SU-DHL-6 (cell line): Measurements from ENCODE around the gene NAV3.

ENCODE experiments used
- H2AFZ ChIP-seq: fragments of 200-600 bp; sonication (generic); 2 replicates; pipeline ENCODE4 v1.6.1; 2014; ENCODE audit warnings: low read depth, mild to moderate bottlenecking, moderate library complexity, mixed read lengths, antibody characterized with exemption, low read length; ENCODE audit not compliant: severe bottlenecking
- H3F3A ChIP-seq: fragments of 200-600 bp; shearing (Covaris generic); 2 replicates; pipeline ENCODE4 v1.6.0; 2016; ENCODE audit warnings: antibody characterized with exemption, mild to moderate bottlenecking; ENCODE audit not compliant: insufficient read depth
- H3K27ac ChIP-seq: fragments of 200-600 bp; sonication (generic); 2 replicates; pipeline ENCODE4 v1.5.1; 2016; ENCODE audit warnings: low read depth, mild to moderate bottlenecking, low read length, moderate library complexity, mixed read lengths
- H3K27me3 ChIP-seq: fragments of 200-600 bp; sonication (generic), shearing (Covaris generic); 2 replicates; pipeline ENCODE4 v1.6.0; 2014; ENCODE audit warnings: mild to moderate bottlenecking, low read length
- H3K36me3 ChIP-seq: fragments of 200-600 bp; sonication (generic); 2 replicates; pipeline ENCODE4 v1.6.1; 2014; ENCODE audit warnings: mild to moderate bottlenecking, low read length, mixed read lengths
- H3K4me2 ChIP-seq: fragments of 300-600, 200-600 bp; shearing (Covaris generic), sonication (generic); 2 replicates; pipeline ENCODE4 v1.6.0; 2014; ENCODE audit warnings: low read length, low read depth, mild to moderate bottlenecking; ENCODE audit not compliant: poor library complexity, severe bottlenecking
- H3K4me3 ChIP-seq: fragments of 200-600 bp; sonication (generic); 2 replicates; pipeline ENCODE4 v1.5.1; 2014; ENCODE audit warnings: antibody characterized with exemption, low read length, mild to moderate bottlenecking, mixed read lengths; ENCODE audit not compliant: insufficient read depth, poor library complexity, severe bottlenecking
- H3K79me2 ChIP-seq: fragments of 200-600 bp; sonication (generic); 2 replicates; pipeline ENCODE4 v1.6.1; 2014; ENCODE audit warnings: mild to moderate bottlenecking, low read length, moderate library complexity; ENCODE audit not compliant: insufficient read depth
- H3K9ac ChIP-seq: fragments of 200-600 bp; sonication (generic); 2 replicates; pipeline ENCODE4 v1.7.0; 2014; ENCODE audit warnings: mild to moderate bottlenecking, low read length
- H3K9me2 ChIP-seq: fragments of 200-600 bp; sonication (generic); replicated peaks from 2 replicates; pipeline ENCODE4 v1.6.1; 2014; ENCODE audit warnings: low read length; ENCODE audit not compliant: insufficient read depth
- H3K9me3 ChIP-seq: fragments of 200-600 bp; sonication (generic); 2 replicates; pipeline ENCODE4 v1.6.1; 2014; ENCODE audit warnings: low read length, mixed read lengths; ENCODE audit not compliant: insufficient read depth
- H4K20me1 ChIP-seq: fragments of 200-600 bp; sonication (generic); 2 replicates; pipeline ENCODE4 v1.6.1; 2014; ENCODE audit warnings: low read depth, mild to moderate bottlenecking, antibody characterized with exemption, low read length, moderate library complexity, mixed read lengths
- CTCF ChIP-seq: fragments of 200-600 bp; sonication (generic); IDR thresholded peaks from one replicate; pipeline ENCODE4 v1.5.1; 2017; ENCODE audit warnings: antibody characterized with exemption, mild to moderate bottlenecking, low read length, moderate library complexity; ENCODE audit not compliant: insufficient read depth, poor library complexity, severe bottlenecking
- EZH2phosphoT487 ChIP-seq: fragments of 200-600 bp; sonication (generic), shearing (Covaris generic); conservative IDR thresholded peaks from 2 replicates; pipeline ENCODE4 v1.6.1; 2018; ENCODE audit warnings: mild to moderate bottlenecking, antibody characterized with exemption, low read length, moderate library complexity, mixed read lengths

The NAV3 gene

GRCh38 chr12:77808534-77808933, 22.2 kb upstream of the NAV3 start:
- Histone ChIP-seq H3K4me3 (no peak overlapping the region), H3K9ac (no peak overlapping the region), H3K9me2 (no peaks in the 10 kb centered on the region), H3K27ac (no peak overlapping the region), H2AFZ (no peak overlapping the region), H3F3A (no peaks in the 10 kb centered on the region), H3K9me3 (no peaks in the 10 kb centered on the region), H3K27me3 (no peaks in the 10 kb centered on the region), H3K4me2 (no peak overlapping the region), H3K79me2 (no peaks in the 10 kb centered on the region), H3K36me3 (no peaks in the 10 kb centered on the region), H4K20me1 (no peaks in the 10 kb centered on the region)
- TF ChIP-seq EZH2phosphoT487, result no peak
- no peak for TF ChIP-seq CTCF

- H4K20me1 ChIP-seq, result no peaks in the 10 kb centered on the region
- no peak overlapping the region for H3K4me2 ChIP-seq
- H3K79me2 ChIP-seq, result no peaks in the 10 kb centered on the region
- TF ChIP-seq CTCF (no peak), EZH2phosphoT487 (no peak)
- H3F3A ChIP-seq, result no peaks in the 10 kb centered on the region
- no peak overlapping the region for H3K9ac ChIP-seq
- no peaks in the 10 kb centered on the region for H3K9me3 ChIP-seq
- no peak overlapping the region for H3K4me3 ChIP-seq
- H2AFZ ChIP-seq, result no peak overlapping the region
- H3K27me3 ChIP-seq, result no peaks in the 10 kb centered on the region
- H3K36me3 ChIP-seq, result no peaks in the 10 kb centered on the region
- no peak overlapping the region for H3K27ac ChIP-seq
- H3K9me2 ChIP-seq, result no peaks in the 10 kb centered on the region
Measured at GRCh38 chr12:77813558-77813957, 17.1 kb upstream of the NAV3 start.

- TF ChIP-seq EZH2phosphoT487 (no peak), CTCF (no peak)
- no peaks in the 10 kb centered on the region for H3K9me2 ChIP-seq
- H3K9me3 ChIP-seq, result no peaks in the 10 kb centered on the region
- no peak overlapping the region for H3K9ac ChIP-seq
- no peak overlapping the region for H3K27ac ChIP-seq
- H4K20me1 ChIP-seq, result no peaks in the 10 kb centered on the region
- no peak overlapping the region for H3K4me3 ChIP-seq
- no peaks in the 10 kb centered on the region for H3K79me2 ChIP-seq
- no peaks in the 10 kb centered on the region for H3K36me3 ChIP-seq
- no peaks in the 10 kb centered on the region for H3F3A ChIP-seq
- no peak overlapping the region for H2AFZ ChIP-seq
- no peak overlapping the region for H3K4me2 ChIP-seq
- H3K27me3 ChIP-seq, result no peaks in the 10 kb centered on the region
Measured at GRCh38 chr12:77814386-77814785, 16.3 kb upstream of the NAV3 start.
